Left colon (tissue), 2 donors: ENCODE data around the gene LYPD4. TPM values are rescaled to one million over a fixed set of nuclear protein-coding genes. Genes with fewer than 3 reads are reported as not detected.
"Not testable (repeated sequence)": the region's sequence is repeated elsewhere in the genome, so short reads cannot be mapped to it uniquely, and the experiment has no call there.

Experiments used
- ATAC-seq: fragments of 200-7000 bp; cut with Tn5 transposase; one replicate; pipeline ENCODE4 v1.9.1; 2020; ENCODE audit warnings: mild to moderate bottlenecking, moderate library complexity
- DNase-seq, 2 donors: peaks; one replicate each; pipeline ENCODE4 v3.0.0-alpha.2; 2020
- intact Hi-C, 2 donors: fragments of 100-400 bp; cut with DNase I in 1 of 2; cut with micrococcal nuclease in 1 of 2; formaldehyde crosslinking; loops; one replicate each; pipeline versions ENCODE4 v1.11.2 to v1.14.0; 2022; cut with DNase I, micrococcal nuclease
- total RNA-seq, 2 donors: library from RNA; stranded (reverse); fragmentation: NEBNext Ultra II Directional; extraction: Animal tissue kit (Norgen Biotek cat#: 25700); gene quantifications; one replicate each; pipeline ENCODE4 v1.2.1, GENCODE V29; 2021
- donor health status: DM: no; HTN: no; CAD: no.
- donor health status: DM: yes; HTN: yes; CAD: no.

Gene LYPD4
- total RNA-seq, 2 donors from 2014 or later, result not detected

GRCh38 chr19:41876847-41877832 lies 32.7 kb upstream of the LYPD4 start, which contains the start of gene CD79A:
Gene CD79A, plus strand, starts transcription at chr19:41877279. Its CDS starts 26 bp downstream, at chr19:41877305.
- intact Hi-C loops, result loop anchor here (10.0 kb wide), 2 partner anchors 58 to 78 kb away; partner anchors contain the start of gene RABAC1 (in 1 of the 2)
- ATAC-seq (no peak), DNase-seq (peak; percentile 24 to 54)

DNA sequence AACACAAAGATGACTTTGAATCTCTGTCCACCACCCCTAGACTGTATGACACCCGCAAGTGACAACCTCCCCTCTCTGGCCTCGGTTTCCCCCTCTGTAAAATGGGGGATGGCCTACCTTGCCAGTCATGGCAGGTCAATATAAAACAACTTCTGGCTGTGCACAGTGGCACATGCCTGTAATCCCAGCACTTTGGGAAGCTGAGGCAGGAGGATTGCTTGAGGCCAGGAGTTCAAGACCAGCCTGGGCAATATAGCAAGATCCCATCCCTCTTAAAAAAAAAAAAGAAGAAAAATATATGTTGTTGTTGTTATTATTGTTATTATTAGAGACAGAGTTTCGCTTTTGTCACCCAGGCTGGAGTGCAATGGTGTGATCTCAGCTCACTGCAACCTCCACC lies 31.5 kb upstream of the LYPD4 start:
- DNase-seq, ATAC-seq: not testable (repeated sequence)
- intact Hi-C loops, result loop anchor here (10.0 kb wide), 2 partner anchors 59 to 79 kb away; partner anchors contain the start of gene RABAC1 (in 1 of the 2)

GRCh38 chr19:41872775-41873647 lies 28.5 kb upstream of the LYPD4 start:
- DNase-seq (peak; percentile 75 to 88), ATAC-seq (peak; percentile 85)
- intact Hi-C loops, result loop anchor here (10.0 kb wide), 2 partner anchors 62 to 82 kb away; partner anchors contain the start of gene RABAC1 (in 1 of the 2)

- no peak for DNase-seq
- intact Hi-C loops, result loop anchor here (10.0 kb wide), 2 partner anchors 62 to 82 kb away; partner anchors contain the start of gene RABAC1 (in 1 of the 2)
- ATAC-seq, result no peak
These were observed 27.9 kb upstream of the LYPD4 start for GRCh38 chr19:41872384-41872774.

GRCh38 chr19:41871573-41872383 lies 27.3 kb upstream of the LYPD4 start:
- intact Hi-C loops, result loop anchor here (10.0 kb wide), 2 partner anchors 63 to 83 kb away; partner anchors contain the start of gene RABAC1 (in 1 of the 2)
- DNase-seq (peak; percentile 51 to 64), ATAC-seq (no peak)

GRCh38 chr19:41870401-41870873 lies 26.0 kb upstream of the LYPD4 start:
- DNase-seq (no peak), ATAC-seq (peak; percentile 48)
- intact Hi-C loops, result loop anchor here (10.0 kb wide), 2 partner anchors 64 to 84 kb away; partner anchors contain the start of gene RABAC1 (in 1 of the 2)

GRCh38 chr19:41869374-41869955 lies 25.0 kb upstream of the LYPD4 start:
- DNase-seq, result no peak
- intact Hi-C loops, result no loop called here
- ATAC-seq, result no peak

- no peak for ATAC-seq
- intact Hi-C loops, result no loop called here
- no peak for DNase-seq
These were observed 24.5 kb upstream of the LYPD4 start for GRCh38 chr19:41868989-41869300.

- DNase-seq, result peak in 1 of 2 donors; percentile 50
- intact Hi-C loops, result no loop called here
- ATAC-seq, result peak; percentile 47
These were observed 23.9 kb upstream of the LYPD4 start for GRCh38 chr19:41868120-41868988.

DNA sequence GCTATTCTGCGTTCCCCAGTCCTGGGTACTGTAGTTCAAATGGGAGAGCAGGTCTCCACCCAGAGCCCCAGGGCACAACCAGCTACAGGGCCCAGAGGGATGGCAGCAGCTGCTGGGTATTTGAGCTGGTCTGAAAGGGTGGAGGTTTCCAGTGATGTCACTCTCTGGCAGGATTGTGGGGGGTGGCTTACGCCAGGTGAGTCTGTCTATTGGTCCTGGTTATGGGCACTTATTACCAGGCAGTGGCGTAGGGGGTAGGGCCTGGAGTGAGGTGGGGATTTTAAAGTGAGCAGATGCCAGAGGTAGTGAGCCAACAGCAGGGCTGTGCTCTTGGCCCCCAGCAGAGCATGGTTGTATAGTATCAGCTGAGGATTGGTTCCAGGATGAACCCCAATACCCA lies 21.8 kb upstream of the LYPD4 start:
- no peak for DNase-seq
- intact Hi-C loops, result no loop called here
- no peak for ATAC-seq

DNA sequence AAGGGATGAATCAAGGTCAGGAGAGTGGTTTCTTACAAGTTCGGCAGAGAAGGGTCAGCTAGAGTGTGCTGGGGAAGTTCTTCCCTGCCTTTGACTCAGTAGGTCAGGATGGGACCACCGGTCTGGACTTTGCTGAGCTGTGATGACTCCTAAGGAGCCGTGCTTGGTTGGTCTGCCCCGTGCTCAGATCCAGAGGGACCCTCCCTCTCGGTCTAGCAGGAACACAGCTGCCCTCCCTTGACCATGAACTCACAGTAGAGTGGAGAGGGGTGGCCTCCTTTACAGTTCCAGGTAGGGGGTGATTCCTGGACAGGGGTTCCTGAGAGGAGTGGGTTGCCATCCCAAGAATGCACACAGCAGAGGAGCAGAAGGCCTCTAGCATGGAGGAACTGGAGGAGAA lies 19.9 kb upstream of the LYPD4 start:
- ATAC-seq, result no peak
- DNase-seq, result no peak
- intact Hi-C loops, result no loop called here

DNA sequence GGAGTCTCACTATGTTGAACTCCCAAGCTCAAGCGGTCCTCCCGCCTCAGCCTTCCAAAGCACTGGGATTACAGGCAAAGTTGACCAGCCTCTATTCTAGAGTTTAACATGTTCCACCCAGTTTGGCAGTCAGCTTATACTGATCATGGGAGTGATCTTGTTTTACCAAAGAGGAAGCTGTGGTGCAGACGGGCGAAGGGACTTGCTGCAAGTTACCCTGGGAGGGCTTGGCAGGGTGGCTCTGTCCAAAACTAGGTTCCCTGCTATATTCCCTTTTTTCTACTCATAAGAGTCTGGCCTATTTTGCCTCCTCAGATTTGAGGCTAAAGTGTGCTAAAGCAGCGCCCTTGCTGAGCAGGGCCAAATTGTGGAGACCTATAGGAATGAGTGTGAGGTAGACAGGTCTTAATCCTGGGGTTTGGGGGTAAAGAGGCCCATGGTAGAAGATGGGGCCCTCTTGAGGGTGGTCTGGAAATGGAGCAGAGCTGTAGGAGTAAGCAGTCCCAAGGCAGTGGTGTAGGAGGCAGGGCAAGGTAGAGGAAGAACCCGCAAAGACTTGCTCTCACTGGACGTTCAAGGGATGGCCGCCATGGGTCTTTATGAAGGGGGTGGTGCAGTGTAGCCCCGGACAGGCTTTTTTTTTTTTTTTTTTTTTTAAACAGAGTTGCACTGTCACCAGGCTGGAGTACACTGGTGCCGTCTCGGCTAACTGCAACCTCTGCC lies 18.9 kb upstream of the LYPD4 start:
- DNase-seq (no peak), ATAC-seq (no peak)
- intact Hi-C loops, result no loop called here

DNA sequence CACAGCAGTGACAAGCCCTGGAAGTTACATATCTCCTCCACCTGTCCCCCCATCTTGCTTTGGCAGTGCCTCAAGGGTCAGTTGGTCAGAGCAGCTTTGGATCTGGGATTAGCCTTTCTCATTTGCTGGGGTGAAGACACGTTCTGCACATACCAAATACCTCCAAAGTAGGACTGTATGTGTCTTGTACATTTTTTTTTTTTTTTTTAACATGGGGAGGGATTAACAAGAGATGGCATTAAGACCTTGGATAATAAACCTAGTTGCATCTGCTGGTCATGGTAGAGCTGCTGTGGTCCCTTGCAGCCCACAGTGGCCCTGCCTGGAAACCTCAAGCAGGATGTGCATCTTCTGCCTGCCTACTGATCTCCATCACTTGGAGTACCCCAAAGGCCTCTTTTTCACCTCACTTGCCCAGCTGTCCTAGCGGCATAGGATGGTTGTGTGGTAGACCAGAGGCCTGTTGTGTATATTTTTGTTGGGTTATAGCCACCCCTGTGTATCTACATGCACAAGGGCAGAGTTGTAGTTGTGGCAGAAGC lies 18.0 kb upstream of the LYPD4 start:
- no peak for ATAC-seq
- intact Hi-C loops, result no loop called here

GRCh38 chr19:41861846-41862245 lies 17.4 kb upstream of the LYPD4 start:
- intact Hi-C loops, result no loop called here
- ATAC-seq, result no peak
- no peak for DNase-seq

More for the DNA sequence above, 18.0 kb upstream of the LYPD4 start:
- no peak for DNase-seq

DNA sequence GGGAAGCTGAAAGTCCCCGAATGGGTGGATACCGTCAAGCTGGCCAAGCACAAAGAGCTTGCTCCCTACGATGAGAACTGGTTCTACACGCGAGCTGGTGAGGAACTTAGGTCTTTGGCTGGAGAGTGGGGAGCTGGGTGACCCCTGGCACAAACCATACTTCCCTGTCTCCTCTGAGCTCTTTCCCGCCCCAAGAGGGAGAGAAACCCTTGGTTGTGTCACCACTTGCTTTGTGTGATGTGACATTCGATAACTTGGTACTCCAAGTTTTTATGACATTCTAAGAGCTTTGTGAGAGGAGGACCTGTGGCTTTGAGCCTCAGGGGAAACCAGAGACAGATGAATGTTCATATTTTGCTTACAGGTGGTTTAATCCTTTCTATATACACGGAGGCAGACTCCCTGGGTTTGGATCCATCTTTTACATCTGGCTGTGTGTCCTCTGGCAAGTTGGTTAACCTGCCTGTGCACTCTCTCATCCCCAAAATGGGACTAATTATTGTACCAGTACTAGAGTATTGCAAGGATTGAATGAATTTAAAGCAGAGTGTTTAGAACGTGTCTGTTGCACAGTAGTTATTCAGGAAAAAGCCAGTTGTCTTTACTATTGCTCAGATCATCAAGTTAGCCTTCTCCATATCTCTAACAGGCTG lies 16.8 kb upstream of the LYPD4 start:
- intact Hi-C loops, result no loop called here
- ATAC-seq (no peak), DNase-seq (no peak)
